Right ventricle myocardium inferior (tissue), 1 donor: ENCODE results near the gene CRISPLD2. TPM values are rescaled to one million over a fixed set of nuclear protein-coding genes. Genes with fewer than 3 reads are reported as not detected.
"Not testable (repeated sequence)": the region's sequence is repeated elsewhere in the genome, so short reads cannot be mapped to it uniquely, and the experiment has no call there.

Source experiments
- ATAC-seq: fragments of 200-7000 bp; cut with Tn5 transposase; one replicate; pipeline ENCODE4 v1.9.1; 2020; ENCODE audit warnings: mild to moderate bottlenecking, moderate library complexity
- DNase-seq: peaks from one replicate; pipeline ENCODE4 v3.0.0; 2021; ENCODE audit errors: missing footprints
- intact Hi-C: fragments of 100-400 bp; cut with DNase I; formaldehyde crosslinking; loops from one replicate; pipeline ENCODE4 v1.11.0; 2022
- total RNA-seq: library from RNA; stranded (reverse); fragmentation: NEBNext Ultra II Directional; extraction: Animal tissue kit (Norgen Biotek cat#: 25700); gene quantifications from one replicate; pipeline ENCODE4 v1.2.1, GENCODE V29; 2021
- donor health status: DM: no; HTN: yes; CAD: no; lungs with severe emphysema.

CRISPLD2 gene
- total RNA-seq, 1 donor from 2014 or later, result 38.1 TPM

DNA sequence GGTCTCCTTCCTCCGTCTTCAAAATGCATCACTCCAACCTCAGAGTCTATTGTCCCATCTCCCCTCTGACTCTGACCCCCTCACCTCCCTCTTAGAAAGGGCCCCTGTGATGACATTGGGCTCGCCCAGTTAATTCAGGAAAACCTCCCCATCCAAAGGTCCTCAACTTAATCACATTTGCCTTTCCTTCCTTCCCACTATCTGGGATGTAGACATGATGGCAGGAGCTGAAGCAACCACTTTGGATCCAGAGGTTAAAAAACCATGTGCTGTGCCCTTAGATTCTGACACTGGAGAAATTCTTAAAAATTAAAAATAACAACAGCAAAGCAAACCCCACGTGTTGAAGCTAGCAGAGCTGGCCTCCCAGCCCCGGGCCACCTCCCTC is 111.3 kb downstream of the CRISPLD2 start:
- intact Hi-C loops, result no loop called here
- ATAC-seq (no peak), DNase-seq (no peak)

DNA sequence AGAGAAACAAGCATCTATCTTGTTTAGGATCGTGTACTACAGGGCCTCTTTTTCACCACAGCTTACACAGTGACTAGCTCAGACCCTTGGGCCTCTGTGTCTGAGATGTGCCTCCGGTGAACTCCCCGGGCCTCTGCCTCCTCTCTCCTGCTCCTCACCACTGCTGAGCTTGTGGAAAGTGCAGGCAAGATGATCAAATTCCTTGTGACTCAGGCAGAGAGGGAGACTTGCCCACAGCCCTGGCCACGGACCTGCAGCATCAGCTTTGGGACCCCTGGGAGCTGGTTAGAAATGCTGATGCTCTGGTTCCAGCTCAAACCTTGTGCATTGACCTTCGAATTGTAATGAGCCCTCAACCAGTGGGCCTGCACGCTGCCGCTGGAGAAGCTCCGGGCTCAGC is 111.7 kb downstream of the CRISPLD2 start:
- intact Hi-C loops, result no loop called here
- ATAC-seq (no peak), DNase-seq (peak; percentile 31)

DNA sequence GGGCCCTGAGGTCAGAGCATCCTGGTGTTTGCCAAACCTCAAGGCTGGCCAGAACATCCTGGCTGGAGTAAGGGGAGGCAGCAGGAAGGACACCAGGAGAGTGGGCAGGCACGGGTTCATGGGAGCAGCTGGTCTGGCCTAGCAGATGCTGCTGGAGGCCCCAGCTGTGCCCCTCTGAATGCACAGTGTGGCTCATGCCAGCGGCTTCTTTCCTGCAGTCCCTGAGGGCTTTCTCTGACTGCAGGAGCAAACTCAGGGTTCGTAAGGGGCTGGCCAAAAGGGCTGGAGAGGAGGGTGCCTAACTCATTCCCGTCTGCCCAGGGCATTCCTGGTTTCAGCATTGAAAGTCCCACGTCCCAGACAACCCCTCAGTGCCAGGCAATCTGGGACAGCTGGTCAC is 112.9 kb downstream of the CRISPLD2 start:
- no peak for ATAC-seq
- intact Hi-C loops, result no loop called here
- DNase-seq, result peak; percentile 16

DNA sequence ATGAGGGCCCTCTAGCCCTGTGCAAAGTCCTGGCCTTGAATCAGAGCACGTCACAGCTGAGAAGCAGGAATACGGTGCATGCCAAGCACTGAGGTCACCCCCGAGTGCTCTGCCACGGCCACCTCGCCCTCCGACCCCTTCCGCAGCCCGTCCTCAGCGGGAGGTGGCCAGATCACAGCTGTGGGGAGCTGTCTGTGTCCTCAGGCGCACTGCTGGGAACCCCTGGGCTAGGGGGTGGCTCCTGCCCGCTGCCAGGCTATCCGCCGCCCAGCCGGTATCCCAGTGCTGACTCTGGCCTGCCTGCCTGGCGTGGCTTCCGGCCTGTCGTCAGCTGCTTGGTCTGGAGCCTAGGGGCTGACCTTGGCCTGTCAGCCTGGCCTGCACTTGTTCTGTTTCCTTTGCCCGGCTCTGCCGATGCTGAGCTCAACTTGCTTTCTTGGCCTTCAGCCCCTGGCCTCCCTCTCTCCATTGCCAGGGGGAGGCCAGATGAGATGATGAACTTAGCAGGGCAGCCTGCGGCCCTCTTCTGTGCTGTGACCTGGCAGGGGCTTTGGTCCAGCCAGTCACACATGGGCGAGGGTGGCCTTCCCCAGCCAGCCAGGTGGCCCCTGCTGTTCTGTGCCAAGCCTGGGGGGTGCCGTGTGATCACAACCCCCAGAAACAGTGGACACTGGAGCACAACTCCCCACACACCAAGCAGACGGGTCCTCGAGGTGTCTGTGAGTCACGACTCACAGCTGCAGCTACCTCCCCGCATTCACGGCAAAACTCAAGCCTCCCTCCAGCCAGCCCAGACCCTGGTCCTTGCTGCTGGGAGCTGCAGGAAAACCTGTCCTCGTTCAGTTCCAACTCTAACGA is 114.2 kb downstream of the CRISPLD2 start:
- ATAC-seq (peak; percentile 89), DNase-seq (peak; percentile 93)
- intact Hi-C loops, result no loop called here

DNA sequence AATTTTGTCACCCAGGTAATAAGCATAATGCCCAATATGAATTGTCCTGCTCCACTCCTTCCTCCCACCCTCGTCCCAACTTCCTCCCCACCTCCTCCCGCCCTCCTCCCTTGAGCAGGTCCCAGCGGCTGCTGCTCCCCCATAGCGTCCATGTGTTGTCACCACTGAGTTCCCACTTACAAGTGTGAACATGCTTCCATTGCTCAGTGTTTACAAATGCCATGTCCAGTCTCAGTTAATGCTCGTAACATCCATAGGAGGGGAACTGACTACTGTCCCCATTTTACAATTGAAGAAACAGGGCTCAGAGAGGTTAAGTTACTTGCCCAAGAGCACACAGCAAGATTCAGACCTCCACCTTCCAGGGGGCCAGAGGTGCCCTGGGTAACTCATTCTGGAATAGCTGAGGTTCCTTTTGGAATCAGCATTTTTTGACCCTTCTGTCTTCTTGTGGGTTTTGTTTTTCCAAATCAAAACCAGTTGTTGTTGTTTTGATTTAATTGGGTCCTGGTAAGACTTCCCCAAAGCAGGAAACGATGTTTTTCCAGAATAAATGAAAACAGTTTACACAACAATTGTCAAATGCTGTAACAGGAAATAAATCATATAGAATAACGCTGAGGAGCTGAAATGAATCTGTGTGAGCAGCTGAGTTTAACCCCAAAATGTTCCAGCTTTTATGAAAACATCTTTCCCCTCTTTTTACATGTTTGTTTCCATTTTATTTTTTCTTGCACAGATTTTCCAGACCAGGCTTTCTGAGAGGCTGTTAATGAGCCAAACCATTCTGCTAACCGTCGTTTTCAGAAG is 117.6 kb downstream of the CRISPLD2 start:
- intact Hi-C loops, result no loop called here
- no peak for ATAC-seq
- peak; percentile 13 for DNase-seq

DNA sequence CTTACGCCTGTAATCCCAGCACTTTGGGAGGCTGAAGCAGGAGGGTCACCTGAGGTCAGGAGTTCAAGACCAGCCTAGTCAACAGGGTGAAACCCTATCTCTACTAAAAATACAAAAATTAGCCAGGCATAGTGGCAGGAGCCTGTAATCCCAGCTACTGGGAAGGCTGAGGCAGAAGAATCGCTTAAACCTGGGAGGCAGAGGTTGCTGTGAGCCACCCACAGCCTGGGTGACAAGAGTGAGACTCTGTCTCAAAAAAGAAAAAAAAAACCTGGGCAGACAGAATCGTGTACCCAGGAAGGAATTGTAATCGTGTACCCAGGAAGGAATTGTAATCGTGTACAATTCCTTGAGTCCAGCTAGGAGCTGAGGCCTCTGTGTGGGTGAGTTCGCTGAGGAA is 118.8 kb downstream of the CRISPLD2 start:
- DNase-seq, ATAC-seq, intact Hi-C loops: not testable (repeated sequence)

DNA sequence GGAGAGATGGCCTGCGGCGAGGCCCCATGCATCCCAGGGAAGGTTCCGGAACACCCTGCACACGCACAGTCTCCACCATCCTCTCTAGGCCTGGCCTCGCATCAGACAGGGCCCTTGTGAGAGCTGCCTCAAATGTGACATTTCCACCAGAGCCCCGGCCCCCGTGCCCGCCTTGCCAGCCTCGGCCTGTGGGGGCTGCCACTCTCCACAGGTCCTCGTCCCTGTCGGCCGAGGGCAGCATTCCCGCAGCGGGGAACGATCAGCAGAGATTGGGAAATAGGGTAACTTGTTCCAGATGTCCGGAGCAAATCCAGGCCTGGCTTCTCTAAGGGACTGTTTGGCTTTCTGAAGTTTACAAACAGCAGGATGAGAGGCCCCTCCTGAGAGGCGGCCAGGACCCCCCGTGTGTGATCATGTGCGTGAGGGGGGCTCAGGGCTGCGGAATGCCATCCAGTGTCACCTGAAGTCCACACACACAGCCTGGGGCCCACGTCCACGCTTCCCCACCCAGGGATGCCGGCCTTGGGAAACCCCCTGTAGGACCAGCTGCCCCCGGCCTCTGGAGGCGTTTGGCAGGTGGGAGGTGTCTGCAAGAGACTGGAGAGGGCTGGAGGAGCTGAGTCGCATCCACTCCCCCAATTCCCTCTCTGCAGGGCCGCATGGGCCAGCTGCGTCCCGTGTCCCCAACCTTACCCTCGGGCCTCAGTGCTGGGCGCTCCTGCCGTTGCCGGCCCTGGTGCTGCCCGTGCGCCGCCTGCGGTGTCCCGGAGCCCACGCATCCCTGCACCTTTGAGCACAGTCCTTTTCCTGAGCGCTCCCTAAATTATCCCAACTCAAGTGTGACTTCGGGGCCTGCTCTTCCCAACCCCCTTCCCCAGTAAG is 121.1 kb downstream of the CRISPLD2 start:
- intact Hi-C loops, result no loop called here
- ATAC-seq, result peak; percentile 74
- peak; percentile 51 for DNase-seq

DNA sequence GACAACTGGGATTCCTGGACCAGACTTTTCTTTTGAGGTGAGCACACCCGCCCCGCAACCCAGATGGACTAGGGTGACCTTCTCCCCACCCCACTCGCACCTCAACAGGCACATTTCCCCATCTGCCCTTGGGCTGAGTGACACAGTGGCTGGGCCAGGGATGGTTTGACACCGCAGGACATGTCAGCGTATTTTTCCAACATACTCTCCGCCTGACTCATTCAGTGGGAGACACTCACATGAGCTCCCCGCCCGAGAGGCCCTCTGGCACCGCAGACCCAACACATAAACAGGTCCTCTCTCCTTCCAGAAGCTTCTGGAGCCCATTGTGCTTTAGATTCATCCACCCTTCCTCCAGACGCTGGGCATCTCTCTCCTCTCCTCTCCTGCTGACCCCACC is 122.1 kb downstream of the CRISPLD2 start:
- no peak for DNase-seq
- intact Hi-C loops, result no loop called here
- ATAC-seq, result no peak

DNA sequence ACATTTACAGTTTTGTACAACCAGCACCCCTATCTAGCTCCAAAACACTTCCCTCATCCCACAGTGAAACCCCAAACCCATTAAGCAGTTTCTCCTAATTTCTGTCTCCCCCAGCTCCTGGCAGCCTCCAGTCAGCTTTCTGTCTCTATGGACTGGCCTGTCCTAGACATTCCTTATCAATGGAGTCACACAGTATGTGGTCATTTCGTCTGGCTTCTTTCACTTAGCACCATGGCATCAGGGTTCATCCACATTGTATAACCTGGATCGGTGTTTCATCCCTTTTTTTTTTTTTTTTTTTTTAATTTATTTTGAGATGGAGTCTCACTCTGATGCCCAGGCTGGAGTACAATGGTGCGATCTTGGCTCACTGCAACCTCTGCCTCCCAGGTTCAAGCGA is 123.0 kb downstream of the CRISPLD2 start:
- ATAC-seq, result no peak
- intact Hi-C loops, result no loop called here
- DNase-seq, result no peak

DNA sequence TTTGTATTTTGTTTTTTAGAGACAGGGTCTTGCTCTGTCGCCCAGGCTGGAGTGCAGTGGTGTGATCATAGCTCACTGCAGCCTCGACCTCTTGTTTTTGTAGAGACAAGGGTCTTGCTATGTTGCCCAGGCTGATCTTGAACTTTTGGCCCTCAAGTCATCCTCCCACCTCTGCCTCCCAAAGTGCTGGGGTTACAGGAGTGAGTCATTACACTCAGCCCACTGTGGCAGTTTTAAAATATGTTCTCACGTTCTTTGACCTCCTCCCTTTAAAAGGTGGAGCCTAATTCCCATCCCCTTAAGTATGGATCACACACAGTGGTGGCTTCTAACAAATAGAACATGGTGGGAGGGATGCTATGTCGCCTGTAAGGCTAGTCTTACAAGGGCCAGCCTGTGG is 123.8 kb downstream of the CRISPLD2 start:
- intact Hi-C loops, result no loop called here
- no peak for DNase-seq
- ATAC-seq, result no peak

DNA sequence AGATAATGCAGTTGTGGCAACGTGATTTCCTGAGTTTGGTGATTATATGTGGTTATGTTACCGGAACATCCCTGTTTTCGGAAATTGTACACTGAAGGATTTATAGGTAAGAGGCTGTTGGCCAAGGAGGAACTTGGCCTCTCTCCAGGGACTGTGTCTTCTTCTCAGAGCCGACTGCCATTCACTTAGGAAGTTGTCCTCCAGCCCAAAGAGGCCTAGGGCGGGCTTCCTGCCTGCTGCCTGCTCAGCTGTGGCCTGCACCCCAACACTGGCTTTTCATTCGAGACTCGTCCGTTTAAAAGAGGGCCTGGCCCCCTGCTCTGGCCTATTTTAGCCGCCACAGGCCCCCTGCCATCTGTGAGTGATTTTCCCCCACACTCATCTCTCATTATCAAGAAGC is 127.2 kb downstream of the CRISPLD2 start:
- no peak for ATAC-seq
- intact Hi-C loops, result no loop called here
- DNase-seq, result peak; percentile 67

DNA sequence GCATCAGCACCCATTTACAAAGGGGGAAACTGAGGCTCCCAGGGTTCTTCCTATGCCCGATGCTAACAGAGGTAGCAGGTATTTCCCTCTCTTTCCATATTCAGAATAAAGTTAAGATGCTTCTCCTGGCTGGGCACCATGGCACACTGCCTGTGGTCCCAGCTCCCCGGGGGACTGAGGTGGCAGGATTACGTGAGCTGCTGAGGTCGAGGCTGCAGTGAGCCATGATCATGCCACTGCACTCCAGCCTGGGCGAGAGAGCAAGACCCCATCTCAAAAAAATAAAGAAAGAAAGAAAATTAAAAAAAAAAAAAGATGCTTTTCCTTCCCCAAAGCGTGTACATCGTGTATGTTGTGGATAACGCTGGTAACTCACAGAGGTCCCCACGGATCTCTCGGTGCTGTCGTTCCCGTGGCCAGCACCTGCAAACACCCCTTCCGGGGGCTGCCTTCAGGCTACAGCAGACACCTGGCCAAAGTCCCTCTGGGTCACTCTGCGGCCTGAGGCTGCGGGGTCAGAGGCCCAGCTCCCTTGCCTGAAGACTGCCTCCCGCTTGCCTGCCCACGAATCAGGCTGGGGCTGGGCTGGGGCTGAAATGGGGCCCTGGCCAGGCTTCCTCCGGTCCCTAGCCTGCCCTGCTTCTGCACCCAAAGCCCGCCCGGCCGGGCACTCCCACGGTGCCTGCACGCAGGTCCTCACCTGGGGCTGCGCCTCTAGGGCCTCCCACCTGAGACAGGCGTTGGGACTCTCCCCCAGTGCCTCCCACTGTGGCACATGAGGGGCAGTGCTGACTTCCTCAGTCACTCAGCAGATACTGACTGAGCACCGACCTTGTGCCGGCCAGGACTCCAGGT is 128.4 kb downstream of the CRISPLD2 start:
- no peak for ATAC-seq
- intact Hi-C loops, result no loop called here
- DNase-seq, result peak; percentile 48

DNA sequence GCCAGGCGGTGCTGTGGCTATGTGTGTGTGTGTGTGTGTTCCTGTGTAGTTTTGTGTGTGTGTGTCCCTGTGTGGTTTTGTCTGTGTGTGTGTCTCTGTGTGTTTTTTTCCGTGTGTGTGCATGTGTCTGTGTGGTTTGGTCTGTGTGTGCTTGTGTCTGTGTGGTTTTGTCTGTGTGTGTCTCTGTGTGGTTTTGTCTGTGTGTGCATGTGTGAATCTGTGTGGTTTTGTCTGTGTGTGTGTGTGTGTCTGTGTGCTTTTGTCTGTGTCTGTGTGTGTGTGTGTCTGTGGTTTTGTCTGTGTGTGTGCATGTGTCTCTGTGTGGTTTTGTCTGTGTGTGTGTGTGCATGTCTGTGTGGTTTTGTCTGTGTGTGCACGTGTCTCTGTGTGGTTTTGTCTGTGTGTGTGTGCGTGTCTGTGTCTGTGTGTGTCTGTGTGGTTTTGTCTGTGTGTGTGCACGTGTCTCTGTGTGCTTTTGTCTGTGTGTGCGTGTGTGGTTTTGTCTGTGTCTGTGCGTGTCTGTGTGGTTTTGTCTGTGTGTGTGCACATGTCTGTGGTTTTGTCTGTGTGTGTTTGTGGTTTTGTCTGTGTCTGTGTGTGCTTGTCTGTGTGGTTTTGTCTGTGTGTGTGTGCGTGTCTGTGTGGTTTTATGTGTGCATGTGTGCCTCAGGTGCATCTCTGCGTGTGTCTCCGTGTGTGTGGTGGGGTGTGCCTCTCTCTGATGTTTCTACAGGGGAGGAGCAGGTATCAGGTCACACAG is 129.2 kb downstream of the CRISPLD2 start:
- DNase-seq (no peak), ATAC-seq (no peak)
- intact Hi-C loops, result no loop called here

DNA sequence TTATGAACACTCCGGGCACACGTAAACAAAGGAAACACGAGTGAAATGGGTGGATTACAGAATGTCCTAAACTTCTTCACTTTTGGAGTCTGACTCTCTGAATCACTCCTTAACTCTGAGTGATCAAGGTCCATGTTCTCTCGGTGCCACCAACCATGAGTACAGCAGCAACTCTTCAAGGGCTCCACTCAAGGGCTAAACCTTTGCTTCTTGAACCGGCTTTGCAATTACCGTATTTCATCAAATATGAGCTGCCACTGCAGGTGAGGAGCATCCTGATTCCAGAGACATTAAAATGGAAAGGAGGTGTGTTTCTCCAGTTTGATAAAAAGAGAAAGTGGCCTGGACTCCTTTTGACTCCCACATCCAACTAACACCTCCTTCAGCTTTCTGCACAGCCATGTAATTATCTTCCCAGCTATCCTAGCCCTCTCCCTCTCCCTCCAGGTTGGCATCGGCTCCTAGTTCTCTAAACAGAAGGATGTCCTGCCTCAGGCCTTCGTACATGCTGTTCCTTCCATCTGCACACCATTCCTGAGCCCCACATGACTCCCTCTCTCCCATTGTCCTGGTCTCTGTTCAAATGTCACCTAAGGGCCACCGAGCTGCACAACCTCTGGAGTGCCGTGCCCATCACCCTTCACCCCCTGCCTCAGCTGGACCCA is 130.1 kb downstream of the CRISPLD2 start:
- ATAC-seq (no peak), DNase-seq (no peak)
- intact Hi-C loops, result no loop called here

DNA sequence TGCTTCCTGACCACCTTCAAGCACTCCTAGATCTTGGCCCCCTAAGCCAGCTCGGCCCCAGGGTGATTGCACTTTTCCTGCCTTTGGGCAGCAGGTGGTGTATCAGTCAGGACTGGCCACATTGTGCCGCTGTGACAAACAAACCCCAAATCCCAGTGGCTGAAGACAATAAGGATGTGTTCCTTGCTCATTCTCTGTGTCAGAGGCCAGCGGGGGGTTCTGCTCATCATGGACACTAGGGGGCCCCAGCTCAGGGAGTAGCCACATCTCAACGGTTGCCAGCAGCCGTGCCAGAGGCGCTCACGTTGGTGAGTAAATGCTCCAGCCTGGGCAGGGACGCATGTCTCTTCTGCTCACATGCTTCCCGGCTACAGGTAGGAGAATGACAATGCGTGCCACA is 131.1 kb downstream of the CRISPLD2 start:
- ATAC-seq (no peak), DNase-seq (peak; percentile 69)

DNA sequence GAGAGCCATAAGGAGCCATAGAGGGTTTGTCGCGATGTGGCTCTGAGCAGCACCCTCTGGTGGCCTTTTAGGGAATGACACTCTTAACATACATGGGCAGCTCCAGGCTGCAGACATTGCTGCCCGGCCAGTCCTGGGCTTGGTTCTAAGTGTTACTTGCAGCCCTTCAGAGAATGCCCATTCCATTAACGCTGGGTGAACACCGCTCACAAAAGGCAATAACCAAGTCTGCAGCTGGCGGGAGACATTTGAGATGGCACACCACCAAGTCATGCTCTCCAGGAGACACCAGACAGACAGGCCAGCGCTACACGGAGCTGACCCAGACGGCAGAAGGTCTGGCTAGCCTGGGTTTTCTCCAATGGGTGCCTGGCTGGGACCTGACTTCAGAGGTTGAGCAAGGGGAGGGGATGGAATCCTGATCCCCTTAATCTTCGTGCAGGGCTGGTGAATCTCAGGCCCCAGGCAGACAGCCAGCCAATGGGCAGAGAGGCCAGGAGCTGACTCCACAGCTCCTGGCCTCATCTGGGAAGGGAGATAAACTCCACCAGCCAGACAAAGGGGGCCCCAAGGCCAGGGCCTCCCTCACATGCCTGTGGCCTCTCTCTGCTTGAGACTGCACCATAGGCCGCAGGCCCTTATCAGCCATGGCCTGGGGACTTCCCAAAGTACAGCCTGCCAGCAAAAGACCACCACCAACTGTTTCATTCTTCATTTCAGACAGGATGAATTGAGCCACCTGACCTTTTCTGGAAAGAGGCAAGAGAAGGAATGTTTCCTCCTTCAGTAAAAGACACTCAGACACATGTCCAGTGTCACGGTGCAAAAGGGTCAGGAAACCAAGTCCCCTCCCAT is 132.8 kb downstream of the CRISPLD2 start:
- peak; percentile 94 for ATAC-seq
- intact Hi-C loops, result loop anchor here (1.0 kb wide), 2 partner anchors 25 to 198 kb away; no protein-coding TSS in a partner anchor
- peak; percentile 76 for DNase-seq

More for the DNA sequence above, 131.1 kb downstream of the CRISPLD2 start:
- intact Hi-C loops, result no loop called here
